HEK293 (cell line): ENCODE measurements around the gene S100A1.
"Not testable (repeated sequence)": the region's sequence is repeated elsewhere in the genome, so short reads cannot be mapped to it uniquely, and the experiment has no call there.

Experiments used
- CTCF ChIA-PET: fragments of 350-600 bp; formaldehyde crosslinking; extraction: SDS; loops from one replicate; lab custom pipeline; 2021; ENCODE audit warnings: antibody characterized with exemption; lab: Yijun Ruan, JAX
- POLR2A ChIA-PET: fragments of 300-600 bp; formaldehyde crosslinking; extraction: SDS; loops from one replicate; lab custom pipeline; 2020; ENCODE audit warnings: antibody characterized with exemption, inconsistent platforms; lab: Yijun Ruan, JAX
- H3K27ac ChIP-seq: fragments of 200-500 bp; sonication (Bioruptor generic); 2 replicates; pipeline ENCODE4 v1.5.1; 2014; ENCODE audit warnings: low read depth, low read length, control low read depth, inconsistent platforms; ENCODE audit errors: extremely low read depth
- H3K36me3 ChIP-seq, 2 experiments: fragments of 200-500 bp in 1 of 2; sonication (Bioruptor generic) in 1 of 2; 1 replicate in 1 of 2; 2 replicates in 1 of 2; pipeline ENCODE4 v1.5.1; 2014 to 2017; ENCODE audit warnings: inconsistent platforms in 2 of 2, low read length in 2 of 2; ENCODE audit not compliant: control insufficient read depth in 2 of 2, insufficient read depth in 1 of 2
- H3K4me1 ChIP-seq: fragments of 200-500 bp; sonication (Bioruptor generic); 2 replicates; pipeline ENCODE4 v1.5.1; 2014; ENCODE audit warnings: mild to moderate bottlenecking, low read length, inconsistent platforms; ENCODE audit not compliant: control insufficient read depth, insufficient read depth
- H3K4me3 ChIP-seq: 2 replicates; pipeline ENCODE4 v1.5.1; 2011; ENCODE audit warnings: low read depth, mild to moderate bottlenecking, control low read depth, low read length, moderate library complexity
- H3K9me3 ChIP-seq: fragments of 200-500 bp; sonication (Bioruptor generic); 2 replicates; pipeline ENCODE4 v1.5.1; 2014; ENCODE audit warnings: low read depth, low read length, inconsistent platforms; ENCODE audit not compliant: control insufficient read depth, insufficient read depth
- ATF2 ChIP-seq: fragments of 450-650 bp; formaldehyde crosslinking; IDR thresholded peaks from 2 replicates; pipeline ENCODE4 v1.5.1; 2016; ENCODE audit warnings: missing biosample characterization, missing genetic modification characterization, low read depth
- BCL11B ChIP-seq: fragments of 450-650 bp; formaldehyde crosslinking; IDR thresholded peaks from 2 replicates; pipeline ENCODE4 v1.5.1; 2016; ENCODE audit warnings: low read depth, missing biosample characterization, missing genetic modification characterization
- BCL6B ChIP-seq: fragments of 450-650 bp; formaldehyde crosslinking; IDR thresholded peaks from 2 replicates; pipeline ENCODE4 v1.5.1; 2017; ENCODE audit warnings: missing biosample characterization, missing genetic modification characterization
- FEZF1 ChIP-seq: fragments of 450-650 bp; formaldehyde crosslinking; IDR thresholded peaks from 2 replicates; pipeline ENCODE4 v1.5.1; 2016; ENCODE audit warnings: missing biosample characterization, missing genetic modification characterization
- GLIS1 ChIP-seq: fragments of 450-650 bp; formaldehyde crosslinking; IDR thresholded peaks from 2 replicates; pipeline ENCODE4 v1.5.1; 2016; ENCODE audit warnings: missing biosample characterization, missing genetic modification characterization
- IKZF3 ChIP-seq: fragments of 450-650 bp; IDR thresholded peaks from 2 replicates; pipeline ENCODE4 v1.5.0; 2018; ENCODE audit warnings: missing biosample characterization, mild to moderate bottlenecking, missing genetic modification characterization, moderate library complexity
- MEIS1 ChIP-seq: sonication (generic); formaldehyde crosslinking; IDR thresholded peaks from 2 replicates; pipeline ENCODE4 v1.8.1; 2022; ENCODE audit warnings: missing genetic modification reagents, mild to moderate bottlenecking, borderline replicate concordance
- RBAK ChIP-seq: fragments of 450-650 bp; formaldehyde crosslinking; IDR thresholded peaks from 2 replicates; pipeline ENCODE4 v1.5.1; 2016; ENCODE audit warnings: missing biosample characterization, missing genetic modification characterization
- ZBTB48 ChIP-seq: fragments of 450-650 bp; formaldehyde crosslinking; IDR thresholded peaks from 2 replicates; pipeline ENCODE4 v1.5.1; 2016; ENCODE audit warnings: missing biosample characterization, missing genetic modification characterization
- ZFHX2 ChIP-seq: fragments of 450-650 bp; formaldehyde crosslinking; conservative IDR thresholded peaks from 2 replicates; pipeline ENCODE4 v1.5.1; 2016; ENCODE audit warnings: missing biosample characterization, missing genetic modification characterization
- ZNF132 ChIP-seq: fragments of 450-650 bp; formaldehyde crosslinking; IDR thresholded peaks from 2 replicates; pipeline ENCODE4 v1.5.1; 2017; ENCODE audit warnings: missing biosample characterization, missing genetic modification characterization, borderline replicate concordance
- ZNF175 ChIP-seq: fragments of 450-650 bp; formaldehyde crosslinking; IDR thresholded peaks from 2 replicates; pipeline ENCODE4 v1.5.1; 2016; ENCODE audit warnings: missing biosample characterization, missing genetic modification characterization
- ZNF211 ChIP-seq: fragments of 450-650 bp; formaldehyde crosslinking; IDR thresholded peaks from 2 replicates; pipeline ENCODE4 v1.5.1; 2016; ENCODE audit warnings: low read depth, missing biosample characterization, missing genetic modification characterization
- ZNF26 ChIP-seq: fragments of 450-650 bp; formaldehyde crosslinking; IDR thresholded peaks from 2 replicates; pipeline ENCODE4 v1.5.1; 2016; ENCODE audit warnings: missing biosample characterization, missing genetic modification characterization
- ZNF302 ChIP-seq: fragments of 450-650 bp; formaldehyde crosslinking; IDR thresholded peaks from 2 replicates; pipeline ENCODE4 v1.5.1; 2016; ENCODE audit warnings: missing biosample characterization, missing genetic modification characterization, low read depth
- ZNF350 ChIP-seq: fragments of 450-650 bp; formaldehyde crosslinking; IDR thresholded peaks from 2 replicates; pipeline ENCODE4 v1.5.0; 2017; ENCODE audit warnings: missing biosample characterization, mild to moderate bottlenecking, missing genetic modification characterization
- ZNF621 ChIP-seq: fragments of 450-650 bp; formaldehyde crosslinking; IDR thresholded peaks from 2 replicates; pipeline ENCODE4 v1.5.1; 2017; ENCODE audit warnings: missing biosample characterization, missing genetic modification characterization
- ZNF830 ChIP-seq: fragments of 450-650 bp; IDR thresholded peaks from 2 replicates; pipeline ENCODE4 v1.5.0; 2018; ENCODE audit warnings: missing biosample characterization, missing genetic modification characterization, low read depth, mild to moderate bottlenecking, moderate library complexity
- ZNF837 ChIP-seq: fragments of 450-650 bp; formaldehyde crosslinking; IDR thresholded peaks from 2 replicates; pipeline ENCODE4 v1.5.1; 2016; ENCODE audit warnings: missing biosample characterization, missing genetic modification characterization
- ZSCAN23 ChIP-seq: fragments of 450-650 bp; formaldehyde crosslinking; IDR thresholded peaks from 2 replicates; pipeline ENCODE4 v1.5.1; 2016; ENCODE audit warnings: missing biosample characterization, missing genetic modification characterization
- TF ChIP-seq, protein P1 (sequence below): fragments of 450-650 bp; formaldehyde crosslinking; IDR thresholded peaks from 2 replicates; pipeline ENCODE4 v1.5.1; 2016; ENCODE audit warnings: missing biosample characterization, missing genetic modification characterization
- TF ChIP-seq, protein P2 (sequence below): fragments of 450-650 bp; formaldehyde crosslinking; optimal IDR thresholded peaks from 2 replicates; pipeline ENCODE3; 2016; ENCODE audit warnings: missing biosample characterization, mild to moderate bottlenecking, missing genetic modification characterization
- TF ChIP-seq, protein P3 (sequence below): fragments of 450-650 bp; formaldehyde crosslinking; IDR thresholded peaks from 2 replicates; pipeline ENCODE4 v1.5.1; 2016; ENCODE audit warnings: missing biosample characterization, missing genetic modification characterization

Gene S100A1

DNA sequence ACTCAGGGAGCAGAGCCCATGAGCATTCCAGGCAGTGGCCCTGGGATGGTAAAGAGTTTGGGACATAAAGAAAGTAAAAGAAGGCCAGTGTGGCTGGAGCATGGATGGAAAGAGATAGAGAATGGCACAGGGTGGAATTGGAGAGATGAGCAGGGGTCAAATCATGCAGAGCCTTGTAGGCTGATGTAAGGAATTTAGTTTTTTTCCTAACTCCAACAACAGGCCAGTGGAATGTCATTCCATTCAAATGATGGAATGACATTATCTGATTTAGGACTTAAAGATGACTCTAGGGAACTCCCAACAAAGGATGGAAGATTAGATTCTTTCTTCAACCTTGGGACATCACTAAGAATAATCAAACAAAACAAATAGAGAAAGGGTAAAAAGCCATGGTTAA lies 49.7 kb upstream of the S100A1 start:
- ChIA-PET POLR2A (interaction anchor here (0.9 kb wide), 2 partner anchors 41 to 49 kb away, joined by 3 read pairs; partner anchors contain the start of gene S100A13), CTCF (interaction anchor here (0.6 to 2.8 kb wide), 6 partner anchors 16 to 277 kb away, joined by 3 to 24 read pairs (median 4); partner anchors contain the start of genes S100A1 and S100A13)
- TF ChIP-seq ZNF175 (tag by site-specific recombination) (no peak), ZNF302 (no peak), ZFHX2 (tag by site-specific recombination) (no peak)
- TF ChIP-seq, protein P1, sequence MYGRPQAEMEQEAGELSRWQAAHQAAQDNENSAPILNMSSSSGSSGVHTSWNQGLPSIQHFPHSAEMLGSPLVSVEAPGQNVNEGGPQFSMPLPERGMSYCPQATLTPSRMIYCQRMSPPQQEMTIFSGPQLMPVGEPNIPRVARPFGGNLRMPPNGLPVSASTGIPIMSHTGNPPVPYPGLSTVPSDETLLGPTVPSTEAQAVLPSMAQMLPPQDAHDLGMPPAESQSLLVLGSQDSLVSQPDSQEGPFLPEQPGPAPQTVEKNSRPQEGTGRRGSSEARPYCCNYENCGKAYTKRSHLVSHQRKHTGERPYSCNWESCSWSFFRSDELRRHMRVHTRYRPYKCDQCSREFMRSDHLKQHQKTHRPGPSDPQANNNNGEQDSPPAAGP (tag by site-specific recombination): no peak
- no peak overlapping the region for H3K27ac ChIP-seq
- no peaks in the 10 kb centered on the region for H3K9me3 ChIP-seq
- H3K36me3 ChIP-seq: no peaks in the 10 kb centered on the region
- no peaks in the 10 kb centered on the region for H3K4me1 ChIP-seq
- no peak overlapping the region for H3K4me3 ChIP-seq

- H3K36me3 ChIP-seq: no peaks in the 10 kb centered on the region
- CTCF ChIA-PET: interaction anchor here (0.6 to 2.8 kb wide), 5 partner anchors 48 to 276 kb away, joined by 3 to 24 read pairs (median 4); partner anchors contain the start of genes S100A1 and S100A13
- no peak overlapping the region for H3K27ac ChIP-seq
- no peak overlapping the region for H3K4me3 ChIP-seq
- TF ChIP-seq ZNF26 (tag by site-specific recombination): no peak
- TF ChIP-seq BCL11B (tag by site-specific recombination): no peak
- no peak for TF ChIP-seq RBAK (tag by site-specific recombination)
- no peak for TF ChIP-seq GLIS1 (tag by site-specific recombination)
- TF ChIP-seq ZNF837 (tag by site-specific recombination): no peak
- TF ChIP-seq ZBTB48 (tag by site-specific recombination): no peak
- TF ChIP-seq ZNF621: no peak
- TF ChIP-seq, protein P2, sequence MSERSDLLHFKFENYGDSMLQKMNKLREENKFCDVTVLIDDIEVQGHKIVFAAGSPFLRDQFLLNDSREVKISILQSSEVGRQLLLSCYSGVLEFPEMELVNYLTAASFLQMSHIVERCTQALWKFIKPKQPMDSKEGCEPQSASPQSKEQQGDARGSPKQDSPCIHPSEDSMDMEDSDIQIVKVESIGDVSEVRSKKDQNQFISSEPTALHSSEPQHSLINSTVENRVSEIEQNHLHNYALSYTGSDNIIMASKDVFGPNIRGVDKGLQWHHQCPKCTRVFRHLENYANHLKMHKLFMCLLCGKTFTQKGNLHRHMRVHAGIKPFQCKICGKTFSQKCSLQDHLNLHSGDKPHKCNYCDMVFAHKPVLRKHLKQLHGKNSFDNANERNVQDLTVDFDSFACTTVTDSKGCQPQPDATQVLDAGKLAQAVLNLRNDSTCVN (tag by site-specific recombination): no peak
- no peak for TF ChIP-seq ATF2 (tag by site-specific recombination)
- TF ChIP-seq ZSCAN23: no peak
- TF ChIP-seq ZNF830 (tag by site-specific recombination): no peak
- TF ChIP-seq ZNF211: no peak
- TF ChIP-seq FEZF1 (tag by site-specific recombination): no peak
- no peak for TF ChIP-seq ZNF350 (tag by site-specific recombination)
- no peak for TF ChIP-seq IKZF3 (tag by site-specific recombination)
- TF ChIP-seq BCL6B (tag by site-specific recombination): no peak
- no peak for TF ChIP-seq MEIS1 (CRISPR knock-in tag)
- TF ChIP-seq, protein P3, sequence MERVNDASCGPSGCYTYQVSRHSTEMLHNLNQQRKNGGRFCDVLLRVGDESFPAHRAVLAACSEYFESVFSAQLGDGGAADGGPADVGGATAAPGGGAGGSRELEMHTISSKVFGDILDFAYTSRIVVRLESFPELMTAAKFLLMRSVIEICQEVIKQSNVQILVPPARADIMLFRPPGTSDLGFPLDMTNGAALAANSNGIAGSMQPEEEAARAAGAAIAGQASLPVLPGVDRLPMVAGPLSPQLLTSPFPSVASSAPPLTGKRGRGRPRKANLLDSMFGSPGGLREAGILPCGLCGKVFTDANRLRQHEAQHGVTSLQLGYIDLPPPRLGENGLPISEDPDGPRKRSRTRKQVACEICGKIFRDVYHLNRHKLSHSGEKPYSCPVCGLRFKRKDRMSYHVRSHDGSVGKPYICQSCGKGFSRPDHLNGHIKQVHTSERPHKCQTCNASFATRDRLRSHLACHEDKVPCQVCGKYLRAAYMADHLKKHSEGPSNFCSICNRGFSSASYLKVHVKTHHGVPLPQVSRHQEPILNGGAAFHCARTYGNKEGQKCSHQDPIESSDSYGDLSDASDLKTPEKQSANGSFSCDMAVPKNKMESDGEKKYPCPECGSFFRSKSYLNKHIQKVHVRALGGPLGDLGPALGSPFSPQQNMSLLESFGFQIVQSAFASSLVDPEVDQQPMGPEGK (tag by site-specific recombination): no peak
- TF ChIP-seq ZNF132: no peak
- TF ChIP-seq, all 188 proteins: peak for 0
- Histone ChIP-seq H3K9me3 (no peaks in the 10 kb centered on the region), H3K4me1 (no peaks in the 10 kb centered on the region)
- POLR2A ChIA-PET: interaction anchor here (0.9 kb wide), 1 partner anchor 48 kb away, joined by 3 read pairs; the partner anchor contains the start of gene S100A13
These were observed 49.3 kb upstream of the S100A1 start for GRCh38 chr1:153578936-153579335.

DNA sequence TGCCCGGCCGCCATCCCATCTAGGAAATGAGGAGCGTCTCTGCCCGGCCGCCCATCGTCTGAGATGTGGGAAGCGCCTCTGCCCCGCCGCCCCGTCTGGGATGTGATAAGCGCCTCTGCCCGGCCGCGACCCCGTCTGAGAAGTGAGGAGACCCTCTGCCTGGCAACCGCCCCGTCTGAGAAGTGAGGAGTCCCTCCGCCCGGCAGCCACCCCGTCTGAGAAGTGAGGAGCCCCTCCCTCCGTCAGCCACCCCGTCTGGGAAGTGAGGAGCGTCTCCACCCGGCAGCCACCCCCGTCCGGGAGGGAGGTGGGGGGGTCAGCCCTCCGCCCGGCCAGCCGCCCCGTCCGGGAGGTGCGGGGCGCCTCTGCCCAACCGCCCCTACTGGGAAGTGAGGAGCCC lies 45.4 kb upstream of the S100A1 start:
- H3K4me1 ChIP-seq, H3K27ac ChIP-seq, H3K4me3 ChIP-seq, H3K9me3 ChIP-seq, POLR2A ChIA-PET, H3K36me3 ChIP-seq, CTCF ChIA-PET: not testable (repeated sequence)
